Fibroblast of skin of scalp (primary cell): ENCODE data around the gene MRPL33.

ENCODE experiments used
- DNase-seq: peaks from one replicate; pipeline ENCODE4 v3.0.0-alpha.2; 2013

Gene MRPL33

DNA sequence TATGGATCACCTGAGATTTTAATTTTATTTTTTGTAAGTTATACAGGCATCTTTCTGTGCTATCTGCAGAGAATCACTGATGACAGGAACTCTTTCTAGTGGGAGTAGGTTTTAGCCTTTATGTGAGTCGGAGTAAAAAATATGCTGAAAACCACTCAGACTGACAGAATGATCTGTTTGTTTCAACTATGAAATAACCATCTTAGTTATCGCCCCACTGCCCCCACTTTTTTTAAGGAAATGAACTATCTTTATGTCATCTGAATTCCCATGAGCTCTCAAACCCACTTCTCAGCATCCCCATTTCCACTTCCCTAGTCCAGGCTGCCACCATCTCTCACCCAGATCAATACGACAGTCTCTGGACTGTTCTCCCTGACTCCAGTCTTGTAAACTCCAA, 38.9 kb downstream of the MRPL33 start:
- DNase-seq, result no peak

GRCh38 chr2:27811768-27812167, 40.2 kb downstream of the MRPL33 start:
- no peak for DNase-seq

DNA sequence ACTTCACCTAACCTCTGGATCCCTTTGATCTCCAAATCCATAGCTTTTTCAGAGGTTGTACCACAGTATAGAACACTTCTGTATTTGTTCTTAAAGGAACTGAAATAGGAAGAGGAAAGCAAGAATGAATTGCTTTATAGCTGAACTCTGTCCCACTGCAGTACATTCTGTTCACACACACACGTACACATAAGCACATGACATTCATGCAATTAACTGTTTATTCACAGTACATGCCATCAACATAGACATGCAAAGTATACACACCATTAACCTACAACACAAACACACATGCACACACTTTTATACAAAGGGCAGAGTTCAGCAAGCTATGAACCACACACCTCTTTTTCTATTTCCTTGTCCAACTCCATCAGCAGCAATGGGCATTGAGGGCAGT, 43.2 kb downstream of the MRPL33 start:
- DNase-seq, result no peak

DNA sequence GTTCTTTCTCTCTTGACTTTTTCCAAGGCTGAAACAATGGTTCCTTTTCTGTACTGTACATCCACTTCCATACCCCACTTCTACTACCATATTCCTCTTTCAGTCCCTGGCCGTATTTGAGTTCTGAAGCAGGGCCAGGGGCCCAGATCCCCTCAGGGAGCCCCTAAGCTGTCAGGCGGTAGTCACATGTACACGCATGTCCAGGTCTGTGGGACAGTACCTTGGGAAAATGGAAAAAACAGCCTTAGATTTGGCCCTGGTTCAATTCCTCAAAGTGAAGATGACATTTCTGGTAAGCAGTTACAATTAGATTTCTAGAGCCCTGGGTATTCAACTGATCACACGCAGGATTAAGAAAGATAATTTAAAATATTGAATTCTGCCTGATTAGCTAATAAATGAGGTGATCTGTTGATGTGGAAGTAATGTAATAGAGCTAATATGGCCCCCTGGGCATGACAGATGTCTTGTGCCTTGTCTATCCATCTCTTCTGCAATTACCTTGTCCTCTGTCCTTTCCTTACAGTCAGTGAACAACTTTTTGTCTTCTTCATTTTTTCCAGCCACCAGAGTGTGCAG, 44.4 kb downstream of the MRPL33 start:
- DNase-seq, result no peak

DNA sequence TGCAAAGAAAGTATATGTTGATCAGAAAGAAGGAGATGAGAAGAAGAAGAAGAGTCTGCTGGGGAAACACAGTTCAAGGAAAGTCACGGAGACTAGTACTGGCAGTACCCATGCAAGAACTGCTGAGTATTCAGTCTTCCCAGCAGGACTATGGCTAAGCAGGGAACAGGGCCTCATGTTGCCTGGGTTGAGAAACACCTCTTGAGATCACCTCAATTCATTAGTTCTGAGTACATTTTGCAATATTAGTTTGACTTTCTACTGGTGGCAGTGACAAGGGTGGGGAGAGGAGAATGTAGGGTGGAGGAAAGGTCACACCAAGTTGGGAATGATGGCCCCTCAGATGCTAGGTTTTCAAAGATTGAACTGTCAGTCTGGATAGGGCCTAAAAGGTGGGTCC, 50.5 kb downstream of the MRPL33 start:
- no peak for DNase-seq

GRCh38 chr2:27823135-27823534, 51.6 kb downstream of the MRPL33 start:
- no peak for DNase-seq

GRCh38 chr2:27823569-27823968, 52.0 kb downstream of the MRPL33 start:
- DNase-seq, result no peak

- DNase-seq, result no peak
Measured at GRCh38 chr2:27824401-27824800, 52.9 kb downstream of the MRPL33 start.

- DNase-seq, result no peak
Measured at GRCh38 chr2:27828305-27828704, 56.8 kb downstream of the MRPL33 start.
